ENCODE data around the gene SLC17A9. TPM values are rescaled to one million over a fixed set of nuclear protein-coding genes. Genes with fewer than 3 reads are reported as not detected.

Gene SLC17A9
- total RNA-seq, 4 donors from 2014 or later: 0.31 to 3.9 (median 1.4) TPM

DNA sequence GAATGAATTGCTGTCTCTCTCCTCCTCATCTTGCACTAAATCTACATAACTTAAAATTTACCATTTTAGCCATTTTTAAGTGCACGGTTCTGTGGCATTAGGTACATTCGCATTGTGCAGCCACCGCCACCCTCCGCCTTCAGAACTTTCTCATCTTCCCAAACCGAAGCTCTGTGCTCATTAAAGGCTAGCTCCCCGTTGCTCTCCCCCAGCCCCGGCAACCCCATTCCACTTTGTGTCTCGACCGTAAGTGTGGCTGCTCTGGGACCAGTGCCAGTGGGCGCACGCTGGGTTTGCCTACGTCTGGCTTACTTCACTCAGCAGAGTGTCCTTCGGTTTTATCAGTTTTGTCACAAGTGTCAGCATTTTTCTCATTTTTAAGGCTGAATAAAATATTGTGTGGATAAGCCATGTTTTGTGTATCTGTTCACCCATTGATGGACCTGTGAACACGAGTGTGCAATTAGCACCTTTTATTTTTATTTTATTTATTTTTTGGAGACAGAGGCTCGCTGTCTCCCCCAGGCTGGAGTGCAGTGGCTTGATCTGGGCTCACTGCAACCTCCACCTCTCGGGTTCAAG is 16.8 kb downstream of the SLC17A9 start:
- 58 to 65% methylated on average over 16 of the region's 16 CpGs for WGBS, 2 donors
- Histone ChIP-seq H3K9me3 (no peaks in the 10 kb centered on the region), H3K4me3 (no peak overlapping the region), H3K27me3 (peaks cover 0 to 67% (median 11%) of the 10 kb centered on the region in 4 donors), H3K4me1 (peaks cover 6 to 14% (median 7%) of the 10 kb centered on the region in 3 donors), H3K27ac (no peak overlapping the region), H3K36me3 (no peaks in the 10 kb centered on the region)
- TF ChIP-seq, protein P1, sequence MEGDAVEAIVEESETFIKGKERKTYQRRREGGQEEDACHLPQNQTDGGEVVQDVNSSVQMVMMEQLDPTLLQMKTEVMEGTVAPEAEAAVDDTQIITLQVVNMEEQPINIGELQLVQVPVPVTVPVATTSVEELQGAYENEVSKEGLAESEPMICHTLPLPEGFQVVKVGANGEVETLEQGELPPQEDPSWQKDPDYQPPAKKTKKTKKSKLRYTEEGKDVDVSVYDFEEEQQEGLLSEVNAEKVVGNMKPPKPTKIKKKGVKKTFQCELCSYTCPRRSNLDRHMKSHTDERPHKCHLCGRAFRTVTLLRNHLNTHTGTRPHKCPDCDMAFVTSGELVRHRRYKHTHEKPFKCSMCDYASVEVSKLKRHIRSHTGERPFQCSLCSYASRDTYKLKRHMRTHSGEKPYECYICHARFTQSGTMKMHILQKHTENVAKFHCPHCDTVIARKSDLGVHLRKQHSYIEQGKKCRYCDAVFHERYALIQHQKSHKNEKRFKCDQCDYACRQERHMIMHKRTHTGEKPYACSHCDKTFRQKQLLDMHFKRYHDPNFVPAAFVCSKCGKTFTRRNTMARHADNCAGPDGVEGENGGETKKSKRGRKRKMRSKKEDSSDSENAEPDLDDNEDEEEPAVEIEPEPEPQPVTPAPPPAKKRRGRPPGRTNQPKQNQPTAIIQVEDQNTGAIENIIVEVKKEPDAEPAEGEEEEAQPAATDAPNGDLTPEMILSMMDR (IDR thresholded peaks at IDR 0.05): no peak
- TF ChIP-seq POLR2A (IDR thresholded peaks at IDR 0.05): no peak
- intact Hi-C loops (cut with DNase I): no loop called here
- DNase-seq: no peak

DNA sequence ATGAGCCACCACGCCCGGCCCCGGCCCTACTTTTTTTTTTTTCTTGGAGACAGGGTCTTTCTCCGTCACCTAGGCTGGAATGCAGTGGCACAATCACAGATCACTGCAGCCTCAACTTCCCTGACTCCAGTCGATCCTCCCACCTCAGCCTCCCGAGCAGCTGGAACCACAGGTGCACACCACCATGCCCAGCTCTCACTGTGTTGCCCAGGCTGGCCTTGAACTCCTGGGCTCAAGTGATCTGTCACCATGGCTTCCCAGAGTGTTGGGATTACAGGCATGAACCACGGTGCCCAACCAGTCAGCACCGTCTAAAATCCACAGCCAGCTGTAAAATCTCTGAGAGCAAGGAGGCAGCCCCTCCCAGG is 17.4 kb downstream of the SLC17A9 start:
- peaks cover 0 to 73% (median 14%) of the 10 kb centered on the region in 4 donors for H3K27me3 ChIP-seq
- intact Hi-C loops (cut with DNase I): no loop called here
- H3K4me3 ChIP-seq: no peak overlapping the region
- H3K27ac ChIP-seq: no peak overlapping the region
- H3K9me3 ChIP-seq: no peaks in the 10 kb centered on the region
- TF ChIP-seq, protein P1 (IDR thresholded peaks at IDR 0.05): no peak
- no peak for TF ChIP-seq POLR2A (IDR thresholded peaks at IDR 0.05)
- no peaks in the 10 kb centered on the region for H3K36me3 ChIP-seq
- WGBS, 2 donors: 82 to 87% methylated on average over 2 to 5 of the region's 8 CpGs
- no peak for DNase-seq
- H3K4me1 ChIP-seq: peaks cover 6 to 16% (median 7%) of the 10 kb centered on the region in 3 donors

DNA sequence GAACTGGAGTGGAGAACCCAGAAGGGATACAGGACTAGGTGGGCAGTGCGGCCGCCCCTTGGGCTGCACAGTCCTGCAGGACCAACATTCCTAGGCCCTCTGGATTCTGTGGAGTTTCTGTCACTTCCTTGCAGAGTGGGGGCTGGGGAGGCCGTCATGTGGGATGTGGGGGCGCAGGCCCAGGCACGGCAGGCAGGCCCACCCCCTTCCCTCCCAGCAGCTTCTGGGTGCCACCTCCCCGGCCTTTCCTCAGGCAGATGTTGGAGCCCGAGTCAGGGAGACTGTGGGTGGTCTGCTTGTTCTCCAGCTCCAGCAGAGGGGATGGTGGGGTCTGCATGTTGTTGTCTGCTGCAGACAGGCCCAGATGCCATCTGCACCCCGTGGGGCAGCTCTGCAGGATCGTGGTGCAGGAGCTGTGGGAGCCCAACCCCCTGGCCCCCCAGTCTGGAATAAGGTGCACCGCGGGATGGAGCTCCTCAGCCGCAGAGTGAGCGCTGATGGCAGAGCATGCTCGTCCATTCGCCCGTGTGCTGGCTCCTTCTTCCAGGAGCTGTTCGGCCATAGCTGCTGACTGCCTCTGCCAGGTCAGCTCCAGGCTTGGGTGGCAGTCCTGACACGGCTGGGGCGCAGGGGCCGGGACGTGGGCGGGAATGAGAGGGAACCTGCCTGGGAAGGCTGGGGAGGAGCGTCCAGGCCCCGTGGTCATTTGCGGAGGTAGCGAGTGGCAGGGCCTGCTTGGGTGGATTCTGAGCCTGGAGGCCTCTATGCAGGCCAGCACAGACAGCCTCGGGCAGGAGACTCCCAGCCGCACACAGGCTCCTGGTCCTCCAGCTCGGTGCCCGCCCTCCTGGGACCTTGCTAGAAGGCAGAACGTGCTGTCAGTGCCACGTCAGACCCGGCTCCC is 18.1 kb downstream of the SLC17A9 start:
- no peaks in the 10 kb centered on the region for H3K9me3 ChIP-seq
- TF ChIP-seq, protein P1 (IDR thresholded peaks at IDR 0.05): no peak
- no peak for TF ChIP-seq POLR2A (IDR thresholded peaks at IDR 0.05)
- intact Hi-C loops (cut with DNase I): no loop called here
- H3K36me3 ChIP-seq: no peaks in the 10 kb centered on the region
- DNase-seq: no peak
- H3K27ac ChIP-seq: no peak overlapping the region
- H3K4me1 ChIP-seq: peaks cover 6 to 16% (median 7%) of the 10 kb centered on the region in 3 donors
- peaks cover 0 to 80% (median 20%) of the 10 kb centered on the region in 4 donors for H3K27me3 ChIP-seq
- H3K4me3 ChIP-seq: no peak overlapping the region
- WGBS, 2 donors: 42% methylated on average over 4 of the region's 33 CpGs; no CpG with 5 or more reads in 1 of the 2 donors

DNA sequence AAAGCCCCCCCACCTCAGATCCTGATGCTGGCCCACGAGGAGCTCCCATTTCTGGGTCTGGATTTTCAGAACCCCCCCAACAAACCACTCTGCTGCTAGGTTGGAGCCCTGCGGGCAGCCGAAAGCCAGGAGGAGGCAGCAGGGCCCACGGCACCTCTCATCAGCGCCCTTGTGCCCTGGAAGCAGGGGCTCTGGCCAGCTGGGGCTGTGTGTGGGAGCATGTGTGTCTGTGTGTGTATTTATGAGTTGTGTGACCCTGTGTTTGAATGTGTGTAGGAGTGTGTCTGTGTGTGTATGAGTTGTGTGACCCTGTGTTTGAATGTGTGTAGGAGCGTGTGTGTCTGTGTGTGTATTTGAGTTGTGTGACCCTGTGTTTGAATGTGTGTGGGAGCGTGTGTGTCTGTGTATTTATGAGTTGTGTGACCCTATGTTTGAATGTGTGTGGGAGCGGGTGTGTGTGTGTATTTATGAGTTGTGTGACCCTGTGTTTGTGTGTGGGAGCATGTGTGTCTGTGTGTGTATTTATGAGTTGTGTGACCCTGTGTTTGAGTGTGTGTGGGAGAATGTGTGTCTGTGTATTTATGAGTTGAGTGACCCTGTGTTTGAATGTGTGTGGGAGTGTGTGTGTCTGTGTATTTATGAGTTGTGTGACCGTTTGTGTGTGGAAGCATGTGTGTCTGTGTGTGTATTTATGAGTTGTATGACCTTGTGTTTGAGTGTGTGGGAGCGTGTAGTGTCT is 18.9 kb downstream of the SLC17A9 start:
- DNase-seq: no peak
- no peak overlapping the region for H3K27ac ChIP-seq
- 69 to 73% methylated on average over 6 to 7 of the region's 10 CpGs for WGBS, 2 donors
- intact Hi-C loops (cut with DNase I): no loop called here
- H3K36me3 ChIP-seq: no peaks in the 10 kb centered on the region
- no peaks in the 10 kb centered on the region for H3K9me3 ChIP-seq
- H3K4me3 ChIP-seq: no peak overlapping the region
- peaks cover 0 to 88% (median 23%) of the 10 kb centered on the region in 4 donors for H3K27me3 ChIP-seq
- TF ChIP-seq POLR2A (IDR thresholded peaks at IDR 0.05): no peak
- TF ChIP-seq, protein P1 (IDR thresholded peaks at IDR 0.05): no peak
- H3K4me1 ChIP-seq: peaks cover 6 to 16% (median 7%) of the 10 kb centered on the region in 3 donors

Data from esophagus squamous epithelium (tissue), 5 donors.